ENCODE measurements around the gene LRRC37A3.
"Not testable (repeated sequence)": the region's sequence is repeated elsewhere in the genome, so short reads cannot be mapped to it uniquely, and the experiment has no call there.

The LRRC37A3 gene

DNA sequence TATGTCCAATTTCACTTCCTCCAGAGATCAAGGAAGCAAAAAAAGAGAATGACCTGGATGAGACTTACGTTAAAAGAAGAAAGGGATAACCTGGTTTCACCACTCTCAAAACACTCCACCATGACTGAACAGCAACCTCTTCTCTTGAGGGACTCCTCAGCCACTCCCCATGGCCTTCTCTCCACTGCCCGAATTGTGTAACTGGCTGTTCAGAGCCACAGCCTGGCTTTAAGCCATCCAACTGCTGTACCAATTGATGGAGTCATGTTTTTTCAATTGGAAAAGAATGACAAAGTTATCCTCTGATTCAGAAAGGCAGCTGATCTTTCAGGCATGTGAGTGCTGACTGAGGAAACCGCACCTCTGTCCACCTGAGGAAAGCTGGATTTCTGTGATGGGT, 85.2 kb downstream of the LRRC37A3 start:
- DNase-seq (ENCODE audit: low read depth, low spot score) = not testable (repeated sequence)

DNA sequence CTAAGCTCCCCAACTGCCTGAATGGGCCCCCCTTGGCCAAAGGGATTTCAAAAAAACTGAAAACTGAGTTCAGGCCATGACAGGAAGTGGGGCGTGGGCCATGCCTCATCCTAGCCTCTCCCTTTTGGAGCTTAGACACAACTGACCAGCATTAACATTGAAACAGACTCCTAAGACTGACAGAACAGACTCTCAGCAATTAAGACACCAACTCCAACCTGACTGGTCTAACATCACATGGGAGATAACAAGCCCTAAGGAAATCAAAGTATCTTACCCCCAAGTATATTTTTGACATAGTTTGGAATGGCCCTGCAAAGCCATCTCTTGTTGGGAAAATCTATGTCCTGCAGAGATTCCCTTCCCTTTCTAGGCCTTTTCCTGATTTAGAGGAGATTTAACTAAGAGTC, 88.6 kb downstream of the LRRC37A3 start:
- DNase-seq (ENCODE audit: low read depth, low spot score) = not testable (repeated sequence)

DNA sequence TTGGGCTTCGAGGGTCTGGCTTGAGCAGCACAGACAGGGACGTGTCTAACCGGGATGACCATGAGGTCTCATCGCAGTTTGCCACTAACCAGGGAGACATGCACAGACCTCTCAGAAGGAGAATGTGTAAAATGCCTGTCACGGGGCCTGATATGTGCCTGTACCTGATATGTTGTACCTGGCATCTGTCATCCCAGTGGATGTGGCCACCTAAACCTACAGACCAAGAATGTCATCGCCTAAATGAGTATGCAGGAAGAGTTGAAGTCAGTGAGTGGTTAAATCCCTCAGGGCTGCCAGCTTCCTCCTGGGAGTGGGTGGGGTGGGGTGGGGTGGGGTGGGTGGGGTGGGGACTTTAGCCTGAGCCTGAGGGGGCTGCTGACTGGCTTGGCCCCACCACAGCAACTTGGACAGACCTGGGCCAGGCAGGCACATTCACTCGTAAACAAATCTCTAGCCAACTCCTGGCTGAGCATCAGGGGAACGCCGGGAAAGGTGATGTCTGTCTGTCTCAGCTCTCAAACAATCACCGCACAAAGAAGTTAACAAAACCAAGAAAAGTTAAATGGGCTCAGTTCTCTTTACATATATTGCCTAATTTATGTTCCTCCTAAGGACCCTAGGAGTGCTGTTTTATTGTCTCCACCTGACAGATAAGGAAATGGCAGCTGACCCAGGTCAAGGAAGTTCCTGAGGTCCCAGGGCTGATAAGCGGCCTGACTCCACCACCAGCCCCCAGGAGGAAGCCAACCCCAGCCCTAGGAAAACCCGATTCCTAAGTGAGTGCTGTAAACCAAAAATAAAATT, 89.3 kb downstream of the LRRC37A3 start:
- not testable (repeated sequence) for DNase-seq (ENCODE audit: low read depth, low spot score)

DNA sequence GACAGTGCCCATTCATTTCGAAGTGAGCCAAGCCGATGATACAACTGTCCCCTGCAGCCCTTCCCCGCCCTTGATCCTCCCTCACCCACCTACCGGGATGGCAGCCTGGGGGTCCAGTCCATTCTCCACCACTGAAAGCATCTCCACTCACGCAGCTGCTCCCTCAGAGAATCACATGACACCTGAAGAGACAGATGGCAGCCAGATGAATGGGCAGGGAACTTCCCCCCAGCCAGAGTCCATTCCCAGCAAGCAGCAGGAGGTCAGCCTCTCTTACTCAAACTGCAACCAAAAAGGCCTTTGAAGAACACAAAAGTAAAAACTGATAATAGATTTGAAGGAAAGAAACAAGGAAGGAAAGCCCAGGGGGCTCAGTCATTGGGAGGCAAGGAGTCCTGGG, 90.2 kb downstream of the LRRC37A3 start:
- DNase-seq (ENCODE audit: low read depth, low spot score) = not testable (repeated sequence)

DNA sequence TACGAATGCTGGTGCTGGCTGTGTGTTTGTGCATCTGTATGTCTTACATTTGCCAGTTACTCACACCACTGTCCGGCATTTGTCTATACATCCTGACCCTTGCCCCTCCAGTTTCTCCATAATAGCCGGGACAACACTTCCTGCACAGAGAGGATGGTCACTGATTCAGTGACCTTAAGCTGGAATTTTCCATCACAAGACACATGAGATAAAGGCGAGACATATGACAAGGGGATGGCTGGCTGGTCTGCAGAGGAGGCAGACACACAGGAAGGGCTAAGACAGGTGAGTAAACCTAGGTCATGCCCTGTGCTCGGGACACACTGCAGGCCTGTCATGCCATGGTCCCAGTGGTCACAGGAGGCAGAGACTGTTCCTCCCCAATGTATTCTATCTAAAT, 100.4 kb downstream of the LRRC37A3 start:
- not testable (repeated sequence) for DNase-seq (ENCODE audit: low read depth, low spot score)

DNA sequence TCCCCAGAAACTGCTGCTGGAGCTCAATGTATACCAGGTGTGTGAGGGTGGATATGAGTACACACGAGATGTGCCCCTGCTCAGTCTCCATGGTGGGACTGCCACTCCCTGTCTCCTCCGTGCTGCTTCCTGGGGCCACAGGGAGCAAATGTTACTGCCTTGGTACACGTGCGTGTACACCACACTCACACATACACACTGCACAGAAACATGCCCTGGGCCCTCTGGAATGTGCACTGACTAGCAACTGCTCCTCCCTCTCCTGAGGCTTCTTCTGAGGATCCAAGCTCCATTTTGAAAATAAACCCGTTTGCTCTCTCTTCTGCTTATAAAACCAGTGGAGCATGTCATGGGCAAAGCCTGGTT, 103.5 kb downstream of the LRRC37A3 start:
- not testable (repeated sequence) for DNase-seq (ENCODE audit: low read depth, low spot score)

DNA sequence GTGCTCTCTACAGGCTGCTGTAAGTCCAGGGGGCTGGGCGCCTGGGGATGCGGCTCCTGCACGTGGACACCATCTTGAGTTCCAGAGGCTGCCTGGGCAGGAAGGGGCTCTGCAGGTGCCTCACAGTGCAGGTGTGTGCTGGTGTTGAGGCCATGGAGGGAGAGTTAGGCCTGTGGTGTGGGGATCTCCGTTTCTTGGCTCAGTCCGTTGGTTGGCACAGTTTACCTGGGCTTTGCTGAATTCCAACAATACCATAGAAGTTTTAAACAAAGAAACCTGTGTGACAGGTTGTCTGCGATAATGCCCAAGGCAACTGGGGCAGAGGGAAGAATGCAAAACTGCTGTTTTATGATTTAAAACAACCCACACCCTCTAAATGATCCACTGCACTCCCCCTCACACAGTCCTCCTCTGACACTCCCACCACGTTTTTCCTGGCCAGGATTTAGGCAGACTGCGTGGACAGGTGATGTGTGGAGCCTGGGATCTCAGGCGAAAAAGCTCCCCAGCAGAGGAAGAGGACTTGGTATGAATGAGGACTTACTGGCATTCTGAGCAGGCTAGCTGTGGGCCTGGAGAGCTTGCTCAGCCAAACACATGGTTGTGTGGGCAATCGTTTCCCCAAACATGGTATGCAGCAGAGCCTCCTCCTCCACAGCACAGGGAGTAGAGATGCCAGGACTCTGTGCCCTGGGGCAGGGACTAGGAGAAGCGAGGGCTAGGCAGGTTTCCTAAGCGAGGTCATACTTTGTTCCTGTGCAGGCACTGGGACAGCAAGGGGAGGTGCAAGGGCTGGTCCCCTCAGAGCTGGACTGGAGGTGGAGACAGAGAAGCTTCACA, 104.1 kb downstream of the LRRC37A3 start:
- DNase-seq (ENCODE audit: low read depth, low spot score) = not testable (repeated sequence)

DNA sequence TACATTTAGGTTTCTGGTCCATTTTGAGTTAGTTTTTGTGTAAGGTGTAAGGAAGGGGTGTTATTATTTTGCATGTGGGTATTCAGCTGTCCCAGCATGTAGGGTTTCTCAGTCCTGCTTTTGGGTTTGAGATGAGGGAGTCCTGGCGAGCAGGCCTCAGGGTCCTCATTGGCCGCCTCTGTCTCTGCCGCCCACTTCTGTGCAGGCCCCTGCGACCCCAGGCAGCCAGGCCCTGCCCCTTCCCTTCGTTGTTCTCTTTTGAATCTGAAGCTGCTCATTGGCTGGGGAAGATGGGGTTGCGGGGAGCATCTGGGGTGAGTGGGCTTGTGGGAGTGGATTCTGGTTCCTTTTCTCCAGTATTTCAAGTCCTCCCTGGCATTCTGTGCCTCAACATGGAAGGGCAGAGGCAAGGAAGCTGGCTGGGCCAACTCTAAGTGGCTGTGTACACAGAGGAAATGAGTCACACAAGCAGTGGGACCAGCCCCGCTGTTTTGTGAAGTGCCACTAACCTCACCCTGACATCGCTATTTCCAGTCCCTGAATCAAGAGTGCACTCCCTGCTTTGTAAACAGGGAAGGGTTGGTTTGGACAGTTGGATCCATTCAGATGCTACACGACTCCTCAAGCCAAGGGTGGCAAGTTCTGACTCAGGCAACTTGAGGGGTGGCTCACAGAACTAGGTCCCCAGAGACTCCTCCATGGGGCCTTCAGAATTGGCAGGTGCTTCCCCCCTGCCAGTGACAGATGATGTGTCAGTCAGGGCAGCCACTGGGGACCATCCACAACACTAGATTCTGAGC, 110.9 kb downstream of the LRRC37A3 start:
- not testable (repeated sequence) for DNase-seq (ENCODE audit: low read depth, low spot score)
